CD8-positive, alpha-beta memory T cell (primary cell): ENCODE data around the gene IFI27L1. TPM values are rescaled to one million over a fixed set of nuclear protein-coding genes. Genes with fewer than 3 reads are reported as not detected.
"Not testable (repeated sequence)": the region's sequence is repeated elsewhere in the genome, so short reads cannot be mapped to it uniquely, and the experiment has no call there.

Experiments
- CTCF ChIA-PET: fragments of 350-600 bp; sonication (Branson Sonifier 250); formaldehyde crosslinking; loops from one replicate; lab custom pipeline; 2021; ENCODE audit warnings: antibody characterized with exemption; lab: Charles Lee
- POLR2A ChIA-PET: fragments of 350-600 bp; sonication (Branson Sonifier 250); formaldehyde crosslinking; loops from one replicate; lab custom pipeline; 2021; ENCODE audit warnings: antibody characterized with exemption; lab: Charles Lee
- DNase-seq, 5 donors: peaks; one replicate each; pipeline versions ENCODE4 v3.0.0 to v3.0.0-alpha.2; 2020 to 2022; ENCODE audit warnings: mixed read lengths in 1 of 5
- H3K27ac ChIP-seq: one replicate; pipeline ENCODE4 v1.7.0; 2013; ENCODE audit warnings: low read depth, mild to moderate bottlenecking, low read length, moderate library complexity
- H3K27me3 ChIP-seq: 2 replicates; pipeline ENCODE4 v1.7.0; 2013; ENCODE audit warnings: low read length, mild to moderate bottlenecking; ENCODE audit not compliant: insufficient read depth, poor library complexity, severe bottlenecking
- H3K36me3 ChIP-seq: 2 replicates; pipeline ENCODE4 v1.7.0; 2013; ENCODE audit warnings: mild to moderate bottlenecking, low read length, moderate library complexity; ENCODE audit not compliant: insufficient read depth
- H3K4me1 ChIP-seq: 2 replicates; pipeline ENCODE4 v1.7.0; 2013; ENCODE audit warnings: mild to moderate bottlenecking, low read length, moderate library complexity; ENCODE audit not compliant: insufficient read depth
- H3K4me3 ChIP-seq: 2 replicates; pipeline ENCODE4 v1.7.0; 2013; ENCODE audit warnings: mild to moderate bottlenecking, low read length
- H3K9me3 ChIP-seq: 2 replicates; pipeline ENCODE4 v1.7.0; 2013; ENCODE audit warnings: mild to moderate bottlenecking, low read length
- H3K27ac Mint-ChIP-seq, 8 donors: one replicate each; pipeline ENCODE4 v1.8.0; 2020 to 2021; ENCODE audit warnings: mixed read lengths in 8 of 8, mild to moderate bottlenecking in 6 of 8, inconsistent platforms in 3 of 8, moderate library complexity in 3 of 8
- H3K27me3 Mint-ChIP-seq, 2 donors: one replicate each; pipeline ENCODE4 v1.8.0; 2020 to 2021; ENCODE audit warnings: mixed read lengths in 2 of 2, mild to moderate bottlenecking in 1 of 2, moderate library complexity in 1 of 2
- H3K36me3 Mint-ChIP-seq, 3 donors: one replicate each; pipeline ENCODE4 v1.8.0; 2020 to 2021; ENCODE audit warnings: mixed read lengths in 3 of 3, inconsistent platforms in 1 of 3, mild to moderate bottlenecking in 1 of 3
- H3K4me1 Mint-ChIP-seq, 3 donors: one replicate each; pipeline ENCODE4 v1.8.0; 2020 to 2021; ENCODE audit warnings: mixed read lengths in 3 of 3, inconsistent platforms in 1 of 3, mild to moderate bottlenecking in 1 of 3
- H3K4me3 Mint-ChIP-seq, 7 donors: one replicate each; pipeline ENCODE4 v1.8.0; 2020 to 2021; ENCODE audit warnings: mixed read lengths in 7 of 7, mild to moderate bottlenecking in 6 of 7, moderate library complexity in 4 of 7, inconsistent platforms in 2 of 7
- H3K9me3 Mint-ChIP-seq, 5 donors: one replicate each; pipeline ENCODE4 v1.8.0; 2020 to 2022; ENCODE audit warnings: mixed read lengths in 5 of 5, mild to moderate bottlenecking in 3 of 5, moderate library complexity in 2 of 5, inconsistent platforms in 1 of 5
- polyA plus RNA-seq: library from polyadenylated mRNA; unstranded; fragments of 300-500 nt; fragmentation: Illumina TruSeq; gene quantifications from one replicate; pipeline ENCODE4 v1.2.3, GENCODE V29; 2021
- total RNA-seq, 2 experiments: library from RNA; stranded (reverse); gene quantifications; one replicate each; pipeline ENCODE4 v1.2.3, GENCODE V29; 2021

The IFI27L1 gene
- total and polyA plus RNA-seq, 3 experiments from 2014 or later: 8.3 to 18.4 (median 15.5) TPM

- Mint-ChIP-seq H3K27me3 (peaks cover 0 to 2% of the 10 kb centered on the region in 2 donors), H3K36me3 (peaks cover 0 to 95% (median 47%) of the 10 kb centered on the region in 3 donors), H3K4me1 (peaks cover 56 to 78% (median 67%) of the 10 kb centered on the region in 3 donors), H3K4me3 (peak overlapping the region in 6 of 7 donors; percentile 12 to 55 (median 35)), H3K9me3 (no peaks in the 10 kb centered on the region), H3K27ac (peak overlapping the region; percentile 37 to 92 (median 72))
- H3K36me3 ChIP-seq: peaks cover 92% of the 10 kb centered on the region
- ChIA-PET CTCF (interaction anchor here (1.0 to 2.0 kb wide), 6 partner anchors 21 to 124 kb away, joined by 3 to 14 read pairs (median 4); partner anchors contain the start of genes DDX24 and IFI27L1), POLR2A (interaction anchor here (1.4 kb wide), 1 partner anchor 124 kb away, joined by 3 read pairs; no protein-coding TSS in a partner anchor)
- H3K27ac ChIP-seq: no peak overlapping the region
- H3K27me3 ChIP-seq: no peaks in the 10 kb centered on the region
- no peaks in the 10 kb centered on the region for H3K9me3 ChIP-seq
- no peak overlapping the region for H3K4me3 ChIP-seq
- DNase-seq: peak in 2 of 5 donors; percentile 34 to 35
- peaks cover 33% of the 10 kb centered on the region for H3K4me1 ChIP-seq
Observed at GRCh38 chr14:94056579-94057308, 24.4 kb upstream of the IFI27L1 start.

GRCh38 chr14:94058128-94058673 lies 22.9 kb upstream of the IFI27L1 start:
- H3K4me1 ChIP-seq: peaks cover 33% of the 10 kb centered on the region
- H3K27ac ChIP-seq: no peak overlapping the region
- peak overlapping the region in 6 of 8 donors; percentile 42 to 74 (median 64) for H3K27ac Mint-ChIP-seq
- peak overlapping the region in 6 of 7 donors; percentile 3 to 42 (median 16) for H3K4me3 Mint-ChIP-seq
- H3K9me3 ChIP-seq: no peaks in the 10 kb centered on the region
- H3K36me3 Mint-ChIP-seq: peaks cover 0 to 95% (median 41%) of the 10 kb centered on the region in 3 donors
- no peaks in the 10 kb centered on the region for H3K27me3 ChIP-seq
- H3K27me3 Mint-ChIP-seq: peaks cover 0 to 3% of the 10 kb centered on the region in 2 donors
- H3K4me1 Mint-ChIP-seq: peaks cover 63 to 90% (median 79%) of the 10 kb centered on the region in 3 donors
- CTCF ChIA-PET: interaction anchor here (1.5 to 2.0 kb wide), 5 partner anchors 22 to 118 kb away, joined by 3 to 14 read pairs (median 6); no protein-coding TSS in a partner anchor
- POLR2A ChIA-PET: no interaction called here
- DNase-seq: no peak
- no peaks in the 10 kb centered on the region for H3K9me3 Mint-ChIP-seq
- no peak overlapping the region for H3K4me3 ChIP-seq
- H3K36me3 ChIP-seq: peaks cover 87% of the 10 kb centered on the region

GRCh38 chr14:94058674-94059138 lies 22.4 kb upstream of the IFI27L1 start:
- Histone ChIP-seq H3K4me1 (peaks cover 33% of the 10 kb centered on the region), H3K4me3 (no peak overlapping the region), H3K27me3 (no peaks in the 10 kb centered on the region), H3K27ac (no peak overlapping the region), H3K36me3 (peaks cover 87% of the 10 kb centered on the region), H3K9me3 (no peaks in the 10 kb centered on the region)
- ChIA-PET POLR2A (no interaction called here), CTCF (interaction anchor here (1.5 to 2.0 kb wide), 3 partner anchors 23 to 119 kb away, joined by 3 to 6 read pairs (median 4); no protein-coding TSS in a partner anchor)
- Mint-ChIP-seq H3K9me3 (no peaks in the 10 kb centered on the region), H3K4me3 (peak overlapping the region in 3 of 7 donors; percentile 3 to 20 (median 4)), H3K4me1 (peaks cover 66 to 95% (median 84%) of the 10 kb centered on the region in 3 donors), H3K36me3 (peaks cover 0 to 100% (median 41%) of the 10 kb centered on the region in 3 donors), H3K27me3 (peaks cover 0 to 3% of the 10 kb centered on the region in 2 donors), H3K27ac (peak overlapping the region in 5 of 8 donors; percentile 42 to 74 (median 60))
- DNase-seq: no peak

GRCh38 chr14:94059998-94060397 lies 21.1 kb upstream of the IFI27L1 start:
- no peak overlapping the region for H3K27ac ChIP-seq
- no peak overlapping the region for H3K4me3 ChIP-seq
- no peaks in the 10 kb centered on the region for H3K27me3 ChIP-seq
- H3K27ac Mint-ChIP-seq: peak overlapping the region in 3 of 8 donors; percentile 42 to 73 (median 55)
- peaks cover 0 to 96% (median 29%) of the 10 kb centered on the region in 3 donors for H3K36me3 Mint-ChIP-seq
- H3K9me3 ChIP-seq: no peaks in the 10 kb centered on the region
- no peak for DNase-seq
- CTCF ChIA-PET: interaction anchor here (1.5 kb wide), 1 partner anchor 24 kb away, joined by 6 read pairs; no protein-coding TSS in a partner anchor
- no peak overlapping the region for H3K4me3 Mint-ChIP-seq
- POLR2A ChIA-PET: no interaction called here
- peaks cover 74 to 95% (median 94%) of the 10 kb centered on the region in 3 donors for H3K4me1 Mint-ChIP-seq
- H3K27me3 Mint-ChIP-seq: peaks cover 0 to 3% of the 10 kb centered on the region in 2 donors
- peaks cover 80% of the 10 kb centered on the region for H3K36me3 ChIP-seq
- no peaks in the 10 kb centered on the region for H3K9me3 Mint-ChIP-seq
- H3K4me1 ChIP-seq: peaks cover 36% of the 10 kb centered on the region

- peaks cover 51% of the 10 kb centered on the region for H3K4me1 ChIP-seq
- H3K4me3 ChIP-seq: no peak overlapping the region
- Mint-ChIP-seq H3K36me3 (peaks cover 0 to 90% (median 22%) of the 10 kb centered on the region in 3 donors), H3K27me3 (peaks cover 0 to 3% of the 10 kb centered on the region in 2 donors), H3K9me3 (no peaks in the 10 kb centered on the region), H3K4me1 (peaks cover 79 to 95% (median 95%) of the 10 kb centered on the region in 3 donors), H3K27ac (peak overlapping the region in 1 of 8 donors; percentile 55), H3K4me3 (peak overlapping the region in 1 of 7 donors; percentile 10)
- H3K27me3 ChIP-seq: no peaks in the 10 kb centered on the region
- H3K27ac ChIP-seq: no peak overlapping the region
- H3K36me3 ChIP-seq: peaks cover 60% of the 10 kb centered on the region
- CTCF ChIA-PET: no interaction called here
- no peaks in the 10 kb centered on the region for H3K9me3 ChIP-seq
- POLR2A ChIA-PET: no interaction called here
- no peak for DNase-seq
Observed at GRCh38 chr14:94062344-94062940, 18.7 kb upstream of the IFI27L1 start.

- ChIA-PET CTCF (interaction anchor here (1.8 kb wide), 1 partner anchor 70 kb away, joined by 4 read pairs; no protein-coding TSS in a partner anchor), POLR2A (no interaction called here)
- H3K27ac Mint-ChIP-seq: peak overlapping the region in 7 of 8 donors; percentile 44 to 96 (median 67)
- no peak overlapping the region for H3K27ac ChIP-seq
- peaks cover 7% of the 10 kb centered on the region for H3K9me3 ChIP-seq
- peaks cover 23% of the 10 kb centered on the region for H3K36me3 ChIP-seq
- no peak for DNase-seq
- H3K36me3 Mint-ChIP-seq: peaks cover 26 to 80% (median 34%) of the 10 kb centered on the region in 3 donors
- H3K4me1 Mint-ChIP-seq: peaks cover 84 to 97% (median 95%) of the 10 kb centered on the region in 3 donors
- H3K4me3 Mint-ChIP-seq: peak overlapping the region in 4 of 7 donors; percentile 4 to 57 (median 26)
- H3K27me3 Mint-ChIP-seq: peaks cover 0 to 1% of the 10 kb centered on the region in 2 donors
- H3K9me3 Mint-ChIP-seq: peaks cover 8 to 16% (median 9%) of the 10 kb centered on the region in 5 donors
- H3K4me1 ChIP-seq: peaks cover 38% of the 10 kb centered on the region
- H3K4me3 ChIP-seq: no peak overlapping the region
- no peaks in the 10 kb centered on the region for H3K27me3 ChIP-seq
Observed at GRCh38 chr14:94066089-94066676, 14.9 kb upstream of the IFI27L1 start.

GRCh38 chr14:94072076-94072475 lies 9.0 kb upstream of the IFI27L1 start:
- H3K4me3 ChIP-seq, H3K27me3 Mint-ChIP-seq, H3K27me3 ChIP-seq, DNase-seq, H3K27ac ChIP-seq, CTCF ChIA-PET, POLR2A ChIA-PET, H3K36me3 ChIP-seq: not testable (repeated sequence)
- peaks cover 38 to 69% (median 68%) of the 10 kb centered on the region in 3 donors for H3K36me3 Mint-ChIP-seq
- peaks cover 29% of the 10 kb centered on the region for H3K4me1 ChIP-seq
- peaks cover 10% of the 10 kb centered on the region for H3K9me3 ChIP-seq
- H3K27ac Mint-ChIP-seq: peak overlapping the region in 1 of 8 donors; percentile 23
- H3K4me1 Mint-ChIP-seq: peaks cover 78 to 88% (median 87%) of the 10 kb centered on the region in 3 donors
- peaks cover 26 to 33% (median 28%) of the 10 kb centered on the region in 5 donors for H3K9me3 Mint-ChIP-seq
- H3K4me3 Mint-ChIP-seq: peak overlapping the region in 5 of 7 donors; percentile 20 to 56 (median 40)
